Frontal cortex (tissue), 4 donors: ENCODE data around the gene GRK5. TPM values are rescaled to one million over a fixed set of nuclear protein-coding genes. Genes with fewer than 3 reads are reported as not detected.
A peak's percentile ranks its signal among the peaks of the same experiment; 100 is the strongest.
"Not testable (repeated sequence)": the region's sequence is repeated elsewhere in the genome, so short reads cannot be mapped to it uniquely, and the experiment has no call there.

Experiments used
- DNase-seq, 2 donors: peaks; one replicate each; pipeline ENCODE4 v3.0.0; 2012; ENCODE audit warnings: low spot score in 2 of 2
- FAIRE-seq: peaks from 2 replicates; lab custom pipeline; 2012; peaks lifted over from hg19 to GRCh38; lab: Jason Lieb, UNC
- total RNA-seq: library from RNA; depleted of rRNA; stranded (reverse); fragments of >200 nt; gene quantifications from one replicate; pipeline ENCODE4 v1.2.3, GENCODE V29; 2014
- donor health status: control.
- donor health status: control.
- donor health status: control.

GRK5 gene
- total RNA-seq, 1 donor from 2014 or later: 11.4 TPM

- no peak for DNase-seq
- no peak for FAIRE-seq
Measured at GRCh38 chr10:119217991-119218490, 10.7 kb downstream of the GRK5 start.

- no peak for DNase-seq
- no peak for FAIRE-seq
Measured at GRCh38 chr10:119219871-119220270, 12.5 kb downstream of the GRK5 start.

DNA sequence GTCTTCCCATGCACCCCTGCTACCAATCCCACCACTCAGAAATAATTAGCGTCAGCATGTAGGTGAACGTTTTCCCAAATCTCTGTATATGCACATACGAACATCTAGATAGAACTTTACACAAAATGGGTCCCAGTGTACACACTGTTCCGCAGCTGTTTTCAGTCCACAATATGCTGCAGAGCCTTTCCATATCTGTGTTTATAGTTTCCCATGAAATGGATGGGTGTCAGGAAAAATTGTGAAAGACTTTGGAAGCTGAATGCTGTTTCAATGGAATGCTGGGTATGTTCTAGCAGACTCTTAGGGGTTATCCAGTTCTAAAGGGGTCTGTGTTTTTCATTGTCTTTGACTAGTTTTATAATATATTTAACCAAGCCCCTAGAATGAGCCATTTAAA lies 13.8 kb downstream of the GRK5 start:
- FAIRE-seq: no peak
- DNase-seq: no peak

DNA sequence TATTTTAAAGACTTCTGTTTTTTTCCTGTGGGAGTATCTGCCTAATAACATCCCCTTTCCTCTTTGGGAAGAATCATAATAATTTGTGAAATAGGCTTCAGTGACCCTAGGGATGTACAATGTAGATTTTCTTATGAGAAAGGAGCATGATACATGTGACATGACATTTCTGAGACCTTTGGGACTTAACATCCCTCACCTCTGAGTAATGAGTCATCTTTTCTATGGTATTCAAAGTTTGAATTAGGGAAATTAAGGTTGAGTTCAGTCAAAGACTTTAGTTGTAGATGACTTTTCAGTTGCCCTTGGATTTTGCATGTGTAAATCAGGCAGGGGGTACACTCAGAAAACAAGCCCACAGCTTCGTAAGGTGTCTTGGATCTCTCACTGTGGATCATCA lies 14.3 kb downstream of the GRK5 start:
- FAIRE-seq: no peak
- DNase-seq: no peak

DNA sequence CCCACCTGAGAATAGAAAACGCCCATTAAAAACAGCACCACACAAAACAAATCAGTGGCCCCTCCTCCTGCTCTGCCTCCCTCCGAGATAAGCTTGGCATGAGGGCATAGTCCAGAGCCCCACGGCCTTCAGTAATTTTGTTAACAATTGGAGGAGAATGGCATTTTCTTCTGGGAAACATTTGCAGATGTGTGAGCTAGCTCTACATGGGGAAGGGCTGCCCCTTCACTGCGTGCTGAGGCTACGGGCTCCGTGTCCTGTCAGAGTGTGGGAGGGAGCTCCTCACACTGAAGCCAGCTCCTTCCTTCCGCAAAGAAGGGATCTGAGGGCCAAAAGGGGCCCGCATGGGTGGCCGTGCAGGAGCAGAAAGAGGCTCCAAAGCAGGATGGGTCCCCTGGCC lies 15.2 kb downstream of the GRK5 start:
- no peak for DNase-seq
- FAIRE-seq: no peak

DNA sequence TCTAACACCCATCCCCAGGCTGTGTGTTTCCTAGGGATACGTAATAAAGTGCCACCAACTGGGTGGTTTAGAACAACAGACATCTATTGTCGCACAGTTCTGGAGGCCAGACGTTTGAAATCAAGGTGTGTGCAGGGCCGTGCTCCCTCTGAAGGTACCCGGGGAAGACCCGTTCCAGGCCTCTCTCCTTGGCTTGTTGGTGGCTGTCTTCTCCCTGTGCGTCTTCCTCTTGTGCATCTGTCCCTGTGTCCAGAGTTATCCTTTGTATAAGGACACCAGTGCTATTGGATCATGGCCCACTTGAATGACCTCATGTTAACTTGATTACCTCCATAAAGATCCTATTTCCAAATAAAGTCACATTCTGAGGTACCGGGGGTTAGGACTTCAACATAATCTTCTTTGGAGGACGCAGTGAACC lies 15.6 kb downstream of the GRK5 start:
- FAIRE-seq: no peak
- no peak for DNase-seq

- no peak for DNase-seq
- no peak for FAIRE-seq
Measured at GRCh38 chr10:119225083-119225658, 17.8 kb downstream of the GRK5 start.

DNA sequence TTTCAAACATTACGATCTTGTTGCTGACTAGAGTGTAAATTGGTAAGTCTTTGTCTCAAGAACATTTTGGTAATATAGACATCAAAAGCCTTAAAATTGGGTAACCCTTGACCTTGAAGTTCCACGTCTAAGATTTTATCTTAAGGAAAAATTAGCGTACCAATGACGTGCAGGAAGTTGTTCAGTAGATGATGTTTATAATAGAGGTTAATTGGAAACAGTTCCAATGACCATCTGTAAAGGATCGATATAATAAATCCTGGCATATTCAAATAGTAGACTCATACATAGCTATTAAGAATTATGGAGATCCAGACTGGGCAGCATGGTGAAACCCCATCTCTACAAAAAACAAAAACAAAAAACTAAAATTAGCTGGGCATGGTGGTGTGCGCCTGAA lies 20.5 kb downstream of the GRK5 start:
- DNase-seq: no peak
- FAIRE-seq: no peak

GRCh38 chr10:119231654-119232053 lies 24.3 kb downstream of the GRK5 start:
- no peak for FAIRE-seq

GRCh38 chr10:119232439-119232838 lies 25.1 kb downstream of the GRK5 start:
- FAIRE-seq, DNase-seq: not testable (repeated sequence)

More at GRCh38 chr10:119231654-119232053, 24.3 kb downstream of the GRK5 start:
- DNase-seq: no peak

- FAIRE-seq (no peak), DNase-seq (no peak)
Measured at GRCh38 chr10:119233123-119233820, 25.9 kb downstream of the GRK5 start.

DNA sequence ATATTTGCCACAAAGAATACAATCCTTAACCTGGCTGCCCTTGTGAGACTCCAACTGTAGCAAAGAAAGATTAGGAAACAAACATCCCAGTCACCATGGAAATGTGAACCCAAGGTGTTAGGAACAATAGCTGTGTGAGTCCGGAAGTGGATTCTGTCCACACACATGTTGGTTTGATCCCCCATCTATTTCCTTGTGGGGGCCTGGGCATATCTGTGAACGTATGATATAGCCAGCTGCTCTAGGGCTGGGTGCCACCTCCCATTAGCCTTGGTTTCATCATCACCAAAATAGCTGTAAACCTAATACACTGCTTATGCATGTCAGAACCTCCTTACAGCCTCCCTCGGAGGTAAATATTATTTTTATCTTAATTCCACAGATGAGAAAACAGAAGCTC lies 26.4 kb downstream of the GRK5 start:
- DNase-seq: no peak
- no peak for FAIRE-seq

- DNase-seq: peak in 1 of 2 donors; percentile 35
- FAIRE-seq: no peak
Measured at GRCh38 chr10:119235356-119235755, 28.0 kb downstream of the GRK5 start.

GRCh38 chr10:119237722-119238436 lies 30.5 kb downstream of the GRK5 start:
- DNase-seq: no peak
- no peak for FAIRE-seq

- no peak for DNase-seq
Measured at GRCh38 chr10:119238577-119238976, 31.2 kb downstream of the GRK5 start.

DNA sequence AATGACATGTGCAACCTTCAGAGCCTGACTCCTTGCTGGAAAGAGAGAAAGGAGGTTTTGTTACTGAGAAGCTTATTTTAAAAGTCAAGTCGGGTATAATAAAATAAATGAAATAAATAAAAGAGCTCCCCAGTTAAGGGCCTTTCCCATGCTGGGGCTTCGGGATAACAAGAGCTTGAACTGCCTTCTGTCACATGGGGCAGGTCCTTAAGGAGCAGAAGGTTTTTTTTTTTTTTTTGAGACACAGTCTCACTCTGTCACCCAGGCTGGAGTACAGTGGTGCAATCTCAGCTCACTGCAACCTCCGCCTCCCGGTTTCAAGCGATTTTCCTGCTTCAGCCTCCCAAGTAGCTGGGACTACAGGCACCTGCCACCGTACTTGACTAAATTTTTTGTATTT lies 31.6 kb downstream of the GRK5 start:
- not testable (repeated sequence) for DNase-seq, FAIRE-seq

More at GRCh38 chr10:119238577-119238976, 31.2 kb downstream of the GRK5 start:
- FAIRE-seq: no peak

DNA sequence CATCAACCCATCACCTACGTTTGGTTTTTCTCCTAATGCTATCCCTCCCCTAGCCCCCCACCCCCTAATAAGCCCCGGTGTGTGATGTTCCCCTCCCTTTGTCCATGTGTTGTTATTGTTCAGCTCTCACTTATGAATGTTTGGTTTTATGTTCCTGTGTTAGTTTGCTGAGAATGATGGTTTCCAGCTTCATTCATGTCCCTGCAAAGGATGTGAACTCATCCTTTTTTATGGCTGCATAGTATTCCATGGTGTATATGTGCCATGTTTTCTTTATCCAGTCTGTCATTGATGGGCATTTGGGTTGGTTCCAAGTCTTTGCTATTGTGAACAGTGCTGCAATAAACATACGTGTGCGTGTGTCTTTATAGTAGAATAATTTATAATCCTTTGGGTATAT lies 32.3 kb downstream of the GRK5 start:
- DNase-seq, FAIRE-seq: not testable (repeated sequence)

GRCh38 chr10:119241066-119241465 lies 33.7 kb downstream of the GRK5 start:
- DNase-seq (no peak), FAIRE-seq (no peak)

DNA sequence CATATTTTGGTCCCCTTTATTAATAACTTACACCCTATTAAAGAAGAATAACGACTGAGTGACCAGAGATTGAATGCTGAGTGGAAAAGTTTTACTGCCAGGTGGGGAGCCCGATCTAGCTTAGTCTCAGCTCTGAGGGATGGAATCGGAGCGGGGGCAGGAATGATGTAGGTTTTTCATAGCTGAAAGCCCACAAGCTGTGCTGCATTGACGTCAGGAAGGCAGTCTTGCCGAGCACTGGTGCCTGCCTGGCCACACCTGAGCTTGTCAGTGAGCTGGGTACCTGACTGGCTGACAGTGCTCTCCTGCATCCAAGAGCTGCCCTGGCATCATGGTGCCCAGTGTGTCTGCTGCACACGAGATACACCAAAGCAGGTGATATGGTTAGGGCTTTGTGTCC lies 34.8 kb downstream of the GRK5 start:
- no peak for FAIRE-seq
- DNase-seq: no peak

- DNase-seq: no peak
- no peak for FAIRE-seq
Measured at GRCh38 chr10:119243488-119243887, 36.1 kb downstream of the GRK5 start.

- FAIRE-seq: no peak
- DNase-seq: no peak
Measured at GRCh38 chr10:119243967-119244366, 36.6 kb downstream of the GRK5 start.
